Measurements from ENCODE around the gene ZDHHC4. TPM values are rescaled to one million over a fixed set of nuclear protein-coding genes. Genes with fewer than 3 reads are reported as not detected.
A peak's percentile ranks its signal among the peaks of the same experiment; 100 is the strongest.

ZDHHC4 gene
- total and polyA plus RNA-seq, 2 donors from 2014 or later = 62.4 to 84.1 TPM

DNA sequence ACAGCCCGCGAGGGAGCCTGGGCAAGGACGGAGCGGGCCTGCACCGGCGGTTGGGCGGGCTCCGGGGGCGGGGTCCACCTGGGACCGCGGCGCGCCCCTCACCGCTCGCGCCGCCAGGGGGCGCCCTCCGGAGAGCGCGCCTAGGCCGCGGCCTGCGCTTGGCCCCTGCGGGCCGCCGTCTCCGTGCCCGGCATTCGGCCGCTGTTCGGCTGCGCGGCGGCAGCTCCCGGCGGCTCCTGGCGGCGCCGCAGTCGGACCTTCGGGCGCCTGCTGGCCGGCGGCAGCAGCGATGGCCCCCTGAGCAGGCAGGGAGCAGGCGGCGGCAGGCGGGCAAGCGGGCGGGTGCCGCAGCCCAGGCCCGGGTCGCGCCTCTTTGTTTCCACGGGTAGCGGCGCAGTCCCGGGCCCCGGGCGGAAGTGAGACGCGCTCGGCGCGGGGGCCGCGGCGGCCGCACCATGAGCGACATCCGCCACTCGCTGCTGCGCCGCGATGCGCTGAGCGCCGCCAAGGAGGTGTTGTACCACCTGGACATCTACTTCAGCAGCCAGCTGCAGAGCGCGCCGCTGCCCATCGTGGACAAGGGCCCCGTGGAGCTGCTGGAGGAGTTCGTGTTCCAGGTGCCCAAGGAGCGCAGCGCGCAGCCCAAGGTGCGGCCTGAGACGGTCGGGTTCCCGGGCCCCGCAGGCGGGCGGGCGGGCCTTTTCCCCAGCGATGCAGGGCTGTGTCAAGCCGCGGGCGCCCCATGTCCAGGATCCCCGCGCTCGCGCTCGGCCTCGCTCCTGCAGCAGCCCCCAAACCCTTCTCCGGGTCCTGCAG lies 12.8 kb downstream of the ZDHHC4 start, which contains the start of gene INTS15:
INTS15 (plus strand) TSS at position 193 of the 816 bp plus-strand sequence; CDS start at position 456, 263 bp downstream.
- TF ChIP-seq, protein P1, sequence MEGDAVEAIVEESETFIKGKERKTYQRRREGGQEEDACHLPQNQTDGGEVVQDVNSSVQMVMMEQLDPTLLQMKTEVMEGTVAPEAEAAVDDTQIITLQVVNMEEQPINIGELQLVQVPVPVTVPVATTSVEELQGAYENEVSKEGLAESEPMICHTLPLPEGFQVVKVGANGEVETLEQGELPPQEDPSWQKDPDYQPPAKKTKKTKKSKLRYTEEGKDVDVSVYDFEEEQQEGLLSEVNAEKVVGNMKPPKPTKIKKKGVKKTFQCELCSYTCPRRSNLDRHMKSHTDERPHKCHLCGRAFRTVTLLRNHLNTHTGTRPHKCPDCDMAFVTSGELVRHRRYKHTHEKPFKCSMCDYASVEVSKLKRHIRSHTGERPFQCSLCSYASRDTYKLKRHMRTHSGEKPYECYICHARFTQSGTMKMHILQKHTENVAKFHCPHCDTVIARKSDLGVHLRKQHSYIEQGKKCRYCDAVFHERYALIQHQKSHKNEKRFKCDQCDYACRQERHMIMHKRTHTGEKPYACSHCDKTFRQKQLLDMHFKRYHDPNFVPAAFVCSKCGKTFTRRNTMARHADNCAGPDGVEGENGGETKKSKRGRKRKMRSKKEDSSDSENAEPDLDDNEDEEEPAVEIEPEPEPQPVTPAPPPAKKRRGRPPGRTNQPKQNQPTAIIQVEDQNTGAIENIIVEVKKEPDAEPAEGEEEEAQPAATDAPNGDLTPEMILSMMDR (IDR thresholded peaks at IDR 0.05; ENCODE audit: borderline replicate concordance, extremely low read depth, insufficient read depth) = peak; percentile 80
- Histone ChIP-seq H3K4me1 (ENCODE audit: control insufficient read depth in 2 of 3, insufficient read depth in 2 of 3, low read depth in 1 of 3, low read length in 3 of 3) (peaks cover 0 to 5% (median 4%) of the 10 kb centered on the region in 3 donors), H3K27ac (ENCODE audit: low read depth in 2 of 2, low read length in 2 of 2) (peak within 1 kb of the TSS; percentile 8 to 51), H3K9me3 (ENCODE audit: control insufficient read depth in 2 of 3, insufficient read depth in 1 of 3, low read length in 3 of 3) (no peaks in the 10 kb centered on the region), H3K36me3 (ENCODE audit: control insufficient read depth in 2 of 3, insufficient read depth in 3 of 3, low read length in 3 of 3) (peaks cover under 1 to 23% (median 8%) of the 10 kb centered on the region in 3 donors), H3K9ac (ENCODE audit: low read length in 3 of 3) (peak within 1 kb of the TSS; percentile 20 to 86 (median 45)), H3K27me3 (ENCODE audit: control insufficient read depth, insufficient read depth, low read length) (no peaks in the 10 kb centered on the region), H3K4me3 (ENCODE audit: low read length in 3 of 3) (peak within 1 kb of the TSS; percentile 65 to 81 (median 74))
- intact Hi-C loops (cut with DNase I) = no loop called here
- FAIRE-seq (no peak), DNase-seq (peak; percentile 83 to 93 (median 89))

DNA sequence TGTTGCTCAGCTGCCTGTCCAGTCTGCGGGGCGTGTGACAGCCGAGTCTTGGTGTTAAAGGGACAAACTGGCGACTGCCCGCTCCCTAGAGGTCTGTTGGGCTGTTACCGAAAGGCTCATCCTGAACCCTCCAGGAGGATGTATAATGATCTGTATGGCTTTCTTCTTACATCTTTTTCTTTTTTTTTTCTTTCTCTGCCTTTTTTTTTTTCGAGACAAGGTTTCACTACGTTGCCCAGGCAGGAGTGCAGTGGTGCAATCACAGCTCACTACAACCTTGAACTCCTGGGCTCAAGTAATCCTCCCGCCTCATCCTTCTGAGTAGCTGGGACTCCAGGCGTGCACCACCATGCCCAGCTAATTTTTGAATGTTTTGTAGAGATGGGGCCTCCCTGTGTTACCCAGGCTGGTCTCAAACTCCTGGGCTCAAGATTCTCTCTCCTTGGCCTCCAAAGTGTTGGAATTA lies 13.4 kb downstream of the ZDHHC4 start:
- peak overlapping the region; percentile 65 to 81 (median 74) for H3K4me3 ChIP-seq (ENCODE audit: low read length in 3 of 3)
- H3K9me3 ChIP-seq (ENCODE audit: control insufficient read depth in 2 of 3, insufficient read depth in 1 of 3, low read length in 3 of 3) = no peaks in the 10 kb centered on the region
- peak in 2 of 5 donors; percentile 58 to 62 for DNase-seq
- intact Hi-C loops (cut with DNase I) = no loop called here
- no peak for FAIRE-seq
- H3K4me1 ChIP-seq (ENCODE audit: control insufficient read depth in 2 of 3, insufficient read depth in 2 of 3, low read depth in 1 of 3, low read length in 3 of 3) = peaks cover 0 to 5% (median 4%) of the 10 kb centered on the region in 3 donors
- no peaks in the 10 kb centered on the region for H3K27me3 ChIP-seq (ENCODE audit: control insufficient read depth, insufficient read depth, low read length)
- peak overlapping the region; percentile 20 to 86 (median 45) for H3K9ac ChIP-seq (ENCODE audit: low read length in 3 of 3)
- TF ChIP-seq, protein P1 (IDR thresholded peaks at IDR 0.05; ENCODE audit: borderline replicate concordance, extremely low read depth, insufficient read depth) = no peak
- peak overlapping the region; percentile 8 to 51 for H3K27ac ChIP-seq (ENCODE audit: low read depth in 2 of 2, low read length in 2 of 2)
- H3K36me3 ChIP-seq (ENCODE audit: control insufficient read depth in 2 of 3, insufficient read depth in 3 of 3, low read length in 3 of 3) = peaks cover 4 to 27% (median 10%) of the 10 kb centered on the region in 3 donors

DNA sequence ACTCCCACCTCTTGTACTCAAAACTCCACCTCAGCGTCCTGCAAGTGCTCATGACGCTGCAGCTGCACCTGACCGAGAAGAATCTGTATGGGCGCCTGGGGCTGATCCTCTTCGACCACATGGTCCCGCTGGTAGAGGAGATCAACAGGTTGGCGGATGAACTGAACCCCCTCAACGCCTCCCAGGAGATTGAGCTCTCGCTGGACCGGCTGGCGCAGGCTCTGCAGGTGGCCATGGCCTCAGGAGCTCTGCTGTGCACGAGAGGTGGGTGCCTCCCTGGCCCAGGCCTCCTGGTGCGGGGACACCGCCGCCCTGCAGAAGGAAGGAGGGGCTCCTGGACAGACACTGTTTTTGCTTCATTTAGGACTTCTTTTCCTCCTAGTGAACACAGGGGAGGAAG lies 22.8 kb downstream of the ZDHHC4 start:
- intact Hi-C loops (cut with DNase I) = no loop called here
- FAIRE-seq = no peak
- H3K27ac ChIP-seq (ENCODE audit: low read depth in 2 of 2, low read length in 2 of 2) = no peak overlapping the region
- H3K36me3 ChIP-seq (ENCODE audit: control insufficient read depth in 2 of 3, insufficient read depth in 3 of 3, low read length in 3 of 3) = peaks cover 9 to 27% (median 10%) of the 10 kb centered on the region in 3 donors
- no peaks in the 10 kb centered on the region for H3K27me3 ChIP-seq (ENCODE audit: control insufficient read depth, insufficient read depth, low read length)
- H3K9ac ChIP-seq (ENCODE audit: low read length in 3 of 3) = no peak overlapping the region
- no peak for DNase-seq
- TF ChIP-seq, protein P1 (IDR thresholded peaks at IDR 0.05; ENCODE audit: borderline replicate concordance, extremely low read depth, insufficient read depth) = no peak
- no peaks in the 10 kb centered on the region for H3K9me3 ChIP-seq (ENCODE audit: control insufficient read depth in 2 of 3, insufficient read depth in 1 of 3, low read length in 3 of 3)
- H3K4me3 ChIP-seq (ENCODE audit: low read length in 3 of 3) = no peak overlapping the region
- H3K4me1 ChIP-seq (ENCODE audit: control insufficient read depth in 2 of 3, insufficient read depth in 2 of 3, low read depth in 1 of 3, low read length in 3 of 3) = no peaks in the 10 kb centered on the region

All from kidney (tissue), 14 donors.